Spleen (tissue), 11 donors: Measurements from ENCODE around the gene HINT2. TPM values are rescaled to one million over a fixed set of nuclear protein-coding genes. Genes with fewer than 3 reads are reported as not detected.
A peak's percentile ranks its signal among the peaks of the same experiment; 100 is the strongest.

Experiments used
- DNase-seq: peaks from one replicate; pipeline ENCODE4 v3.0.0-alpha.2; 2020
- H3K27ac ChIP-seq, 8 donors: fragments of 200-600 bp; sonication (generic) in 7 of 8; 1 replicate in 4 of 8; 2 replicates in 4 of 8; pipeline versions ENCODE4 v1.5.0 to v1.8.0; 2016 to 2021; ENCODE audit warnings: inconsistent platforms in 4 of 8, mild to moderate bottlenecking in 4 of 8, moderate library complexity in 1 of 8
- H3K27me3 ChIP-seq, 7 donors: fragments of 200-600 bp; sonication (generic) in 6 of 7; replicated peaks in 1 of 7; 1 replicate in 4 of 7; 2 replicates in 3 of 7; pipeline versions ENCODE4 v1.5.0 to v1.8.0; 2016 to 2021; ENCODE audit warnings: inconsistent platforms in 3 of 7, mild to moderate bottlenecking in 1 of 7
- H3K36me3 ChIP-seq, 6 donors: fragments of 200-600 bp; sonication (generic) in 5 of 6; 1 replicate in 4 of 6; 2 replicates in 2 of 6; pipeline versions ENCODE4 v1.5.0 to v1.8.0; 2016 to 2021; ENCODE audit warnings: inconsistent platforms in 2 of 6
- H3K4me1 ChIP-seq, 6 donors: fragments of 200-600 bp; sonication (generic) in 5 of 6; 1 replicate in 3 of 6; 2 replicates in 3 of 6; pipeline versions ENCODE4 v1.5.0 to v1.8.0; 2016 to 2021; ENCODE audit warnings: inconsistent platforms in 3 of 6
- H3K4me3 ChIP-seq, 8 donors: fragments of 200-600 bp; sonication (generic) in 7 of 8; 1 replicate in 4 of 8; 2 replicates in 4 of 8; pipeline versions ENCODE4 v1.5.0 to v1.8.0; 2016 to 2021; ENCODE audit warnings: inconsistent platforms in 4 of 8, mild to moderate bottlenecking in 4 of 8, moderate library complexity in 2 of 8
- H3K9me3 ChIP-seq, 8 donors: fragments of 200-600 bp; sonication (generic) in 7 of 8; 1 replicate in 4 of 8; 2 replicates in 4 of 8; pipeline versions ENCODE4 v1.5.0 to v1.8.0; 2016 to 2021; ENCODE audit warnings: inconsistent platforms in 4 of 8
- CTCF ChIP-seq, 11 experiments: fragments of 200-600 bp in 7 of 11; fragments of 450-650 bp in 4 of 11; sonication (generic) in 4 of 11; IDR thresholded peaks in 8 of 11; conservative IDR thresholded peaks in 3 of 11; 1 replicate in 7 of 11; 2 replicates in 4 of 11; pipeline versions ENCODE4 v1.4.0 to v1.8.0; 2016 to 2021; ENCODE audit warnings: antibody characterized with exemption in 11 of 11, inconsistent platforms in 4 of 11, mild to moderate bottlenecking in 1 of 11
- POLR2A ChIP-seq, 3 donors: fragments of 450-650 bp; IDR thresholded peaks; one replicate each; pipeline ENCODE4 v1.5.1; 2017; ENCODE audit warnings: antibody characterized with exemption in 3 of 3, mild to moderate bottlenecking in 1 of 3
- POLR2AphosphoS5 ChIP-seq, 3 donors: sonication (generic); formaldehyde crosslinking; IDR thresholded peaks; one replicate each; pipeline ENCODE4 v1.5.1; 2017; ENCODE audit warnings: antibody characterized with exemption in 3 of 3
- WGBS, 5 donors: extraction: QIAGEN DNeasy Blood & Tissue Kit in 3 of 5; methylation state at CpG; one replicate each; pipeline versions ENCODE4 v1.1.5 to v1.1.7; 2013 to 2018; 5-methylcytosine and 5-hydroxymethylcytosine counted together
- intact Hi-C: fragments of 100-400 bp; cut with DNase I; formaldehyde crosslinking; loops from one replicate; pipeline ENCODE4 v1.15.0; 2023; ENCODE audit warnings: low total_unique reads
- polyA plus RNA-seq, 3 donors: library from polyadenylated mRNA; stranded (reverse); fragments of 200-250 nt; gene quantifications; one replicate each; pipeline ENCODE4 v1.2.1, GENCODE V29; 2013
- total RNA-seq, 7 donors: library from RNA; depleted of rRNA in 3 of 7; stranded (reverse); fragments of >200 nt in 3 of 7; fragmentation: NEBNext Ultra II Directional in 4 of 7; extraction: Animal tissue kit (Norgen Biotek cat#: 25700) in 4 of 7; gene quantifications; one replicate each; pipeline versions ENCODE4 v1.1.0 to v1.2.1, GENCODE V29; 2016 to 2021
- donor health status: healthy with polysubstance abuse.
- donor health status: DM: no; HTN: no; CAD: no; lungs with moderate emphysema.
- donor health status: DM: no; HTN: no; CAD: no.
- donor health status: Bipolar disorder and iron deficiency.
- donor health status: healthy.
- donor health status: DM: no; HTN: no; CAD: no.
- donor health status: DM: yes; HTN: yes; CAD: no.

Gene HINT2
- total and polyA plus RNA-seq, 10 donors, result 20.1 to 73.6 (median 25.1) TPM

DNA sequence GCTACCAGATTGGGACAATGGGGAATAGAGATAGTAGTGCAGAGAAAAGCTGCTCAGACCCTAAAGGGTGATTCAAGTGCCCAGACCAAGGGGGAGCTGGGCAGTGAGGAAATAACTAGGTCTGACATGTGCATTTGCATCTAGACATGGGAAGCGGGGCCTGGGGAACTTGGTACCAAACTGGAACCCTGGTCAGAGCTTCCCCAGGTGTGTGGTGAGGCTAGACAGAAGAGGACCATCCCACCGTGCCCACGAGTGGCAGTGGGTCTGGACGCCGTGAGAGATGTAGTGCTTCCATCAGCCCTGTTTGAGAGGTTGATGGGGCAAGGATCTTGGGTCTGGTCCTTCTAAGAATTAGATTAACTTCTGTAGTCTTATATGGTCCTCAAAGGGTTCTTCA lies 21.8 kb upstream of the HINT2 start:
- H3K27me3 ChIP-seq, result peaks cover 0 to 20% (median 0%) of the 10 kb centered on the region in 7 donors
- H3K27ac ChIP-seq, result no peak overlapping the region
- no peak overlapping the region for H3K4me3 ChIP-seq
- H3K9me3 ChIP-seq, result no peaks in the 10 kb centered on the region
- peaks cover 9 to 47% (median 26%) of the 10 kb centered on the region in 6 donors for H3K4me1 ChIP-seq
- intact Hi-C loops, result no loop called here
- 90 to 97% (median 95%) methylated on average over 5 of the region's 5 CpGs for WGBS, 5 donors
- no peak for TF ChIP-seq POLR2AphosphoS5 (IDR thresholded peaks at IDR 0.05)
- TF ChIP-seq CTCF (IDR thresholded peaks at IDR 0.05 in 8 of 11, conservative IDR thresholded peaks at IDR 0.05 in 3 of 11), result no peak
- TF ChIP-seq POLR2A (IDR thresholded peaks at IDR 0.05), result no peak
- no peaks in the 10 kb centered on the region for H3K36me3 ChIP-seq
- DNase-seq, result no peak

- WGBS, 5 donors, result 45 to 80% (median 64%) methylated on average over 2 of the region's 2 CpGs
- Histone ChIP-seq H3K36me3 (no peaks in the 10 kb centered on the region), H3K27ac (no peak overlapping the region), H3K4me3 (no peak overlapping the region), H3K4me1 (peaks cover 9 to 55% (median 28%) of the 10 kb centered on the region in 6 donors), H3K9me3 (no peaks in the 10 kb centered on the region), H3K27me3 (peaks cover 0 to 12% (median 0%) of the 10 kb centered on the region in 7 donors)
- no peak for DNase-seq
- intact Hi-C loops, result no loop called here
- TF ChIP-seq POLR2AphosphoS5 (IDR thresholded peaks at IDR 0.05), result no peak
Observed at GRCh38 chr9:35835766-35836165, 20.9 kb upstream of the HINT2 start.

- DNase-seq, result no peak
- WGBS, 5 donors, result 84 to 96% (median 94%) methylated on average over 3 of the region's 3 CpGs
- TF ChIP-seq CTCF (IDR thresholded peaks at IDR 0.05 in 8 of 11, conservative IDR thresholded peaks at IDR 0.05 in 3 of 11) (peak in 1 of 11 experiments; percentile 14), POLR2A (IDR thresholded peaks at IDR 0.05) (no peak)
- Histone ChIP-seq H3K9me3 (no peaks in the 10 kb centered on the region), H3K4me3 (no peak overlapping the region), H3K4me1 (peaks cover 9 to 59% (median 30%) of the 10 kb centered on the region in 6 donors), H3K27me3 (peaks cover 0 to 6% (median 0%) of the 10 kb centered on the region in 7 donors), H3K27ac (peak overlapping the region in 1 of 8 donors; percentile 30), H3K36me3 (no peaks in the 10 kb centered on the region)
- intact Hi-C loops, result no loop called here
Observed at GRCh38 chr9:35835216-35835632, 20.4 kb upstream of the HINT2 start.

- Histone ChIP-seq H3K36me3 (no peaks in the 10 kb centered on the region), H3K4me3 (no peak overlapping the region), H3K4me1 (peaks cover 11 to 59% (median 37%) of the 10 kb centered on the region in 6 donors), H3K9me3 (no peaks in the 10 kb centered on the region), H3K27me3 (no peaks in the 10 kb centered on the region), H3K27ac (peak overlapping the region in 3 of 8 donors; percentile 22 to 30 (median 23))
- no peak for TF ChIP-seq POLR2AphosphoS5 (IDR thresholded peaks at IDR 0.05)
- DNase-seq, result no peak
- WGBS, 5 donors, result 77 to 86% (median 80%) methylated on average over 14 of the region's 14 CpGs
- intact Hi-C loops, result no loop called here
Observed at GRCh38 chr9:35834260-35835215, 19.7 kb upstream of the HINT2 start.

DNA sequence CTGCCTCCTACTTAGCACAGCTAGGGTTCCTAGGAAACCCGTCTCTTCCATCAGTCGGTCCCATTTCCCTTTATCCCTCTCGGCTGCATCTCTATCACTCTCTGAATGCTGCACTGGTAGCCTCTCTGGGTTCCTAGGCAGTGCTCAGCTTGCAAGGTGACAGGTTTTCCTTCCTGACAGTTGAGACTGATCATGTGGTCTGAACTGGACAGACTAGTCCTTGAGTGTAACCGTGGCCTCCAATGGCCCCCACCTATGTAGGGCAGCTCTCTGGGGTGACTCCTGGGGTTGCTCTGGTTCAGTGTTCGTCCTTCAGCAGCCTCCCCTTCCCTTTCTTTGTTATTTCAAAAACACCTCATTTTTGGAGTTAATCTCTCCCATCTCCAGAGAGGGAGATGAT lies 18.0 kb upstream of the HINT2 start:
- Histone ChIP-seq H3K27me3 (no peaks in the 10 kb centered on the region), H3K27ac (peak overlapping the region in 1 of 8 donors; percentile 65), H3K4me3 (no peak overlapping the region), H3K9me3 (no peaks in the 10 kb centered on the region), H3K36me3 (no peaks in the 10 kb centered on the region), H3K4me1 (peaks cover 14 to 71% (median 43%) of the 10 kb centered on the region in 6 donors)
- WGBS, 5 donors, result 74 to 85% (median 76%) methylated on average over 5 of the region's 5 CpGs
- DNase-seq, result no peak
- TF ChIP-seq POLR2A (IDR thresholded peaks at IDR 0.05) (no peak), CTCF (IDR thresholded peaks at IDR 0.05 in 8 of 11, conservative IDR thresholded peaks at IDR 0.05 in 3 of 11) (no peak)
- intact Hi-C loops, result no loop called here
